Measurements from ENCODE around the gene FGF19.

DNA sequence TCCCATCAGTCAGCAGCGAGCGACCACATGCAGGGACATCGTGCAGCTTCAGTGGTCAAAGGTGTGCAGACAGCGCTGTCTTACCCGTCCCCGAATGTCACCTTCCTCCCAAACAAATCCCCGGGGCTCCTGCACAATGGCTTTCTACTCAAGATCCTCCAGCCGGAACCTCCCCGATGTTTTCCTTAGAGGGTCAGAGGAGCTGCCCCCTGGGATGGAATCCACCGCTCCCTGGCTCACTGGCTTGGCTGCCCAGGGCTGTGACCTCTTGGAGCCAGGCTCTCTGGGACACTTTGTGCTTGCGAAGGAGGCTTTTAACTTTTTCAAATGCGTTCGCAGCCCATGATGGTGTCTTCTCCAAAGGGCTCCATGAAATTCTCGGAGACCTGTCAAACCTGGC is 17.3 kb upstream of the FGF19 start:
- TF ChIP-seq NFRKB (IDR thresholded peaks at IDR 0.05) (no peak), L3MBTL2 (conservative IDR thresholded peaks at IDR 0.05) (no peak)
- TF ChIP-seq, protein P1, sequence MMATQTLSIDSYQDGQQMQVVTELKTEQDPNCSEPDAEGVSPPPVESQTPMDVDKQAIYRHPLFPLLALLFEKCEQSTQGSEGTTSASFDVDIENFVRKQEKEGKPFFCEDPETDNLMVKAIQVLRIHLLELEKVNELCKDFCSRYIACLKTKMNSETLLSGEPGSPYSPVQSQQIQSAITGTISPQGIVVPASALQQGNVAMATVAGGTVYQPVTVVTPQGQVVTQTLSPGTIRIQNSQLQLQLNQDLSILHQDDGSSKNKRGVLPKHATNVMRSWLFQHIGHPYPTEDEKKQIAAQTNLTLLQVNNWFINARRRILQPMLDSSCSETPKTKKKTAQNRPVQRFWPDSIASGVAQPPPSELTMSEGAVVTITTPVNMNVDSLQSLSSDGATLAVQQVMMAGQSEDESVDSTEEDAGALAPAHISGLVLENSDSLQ (IDR thresholded peaks at IDR 0.05), result no peak

Measured in HEK293T (cell line).